HG02642 (cell line): ENCODE results near the gene FOXP1.

Source experiments
- ATAC-seq: cut with Tn5 transposase; IDR thresholded peaks from one replicate; pipeline ENCODE4 v1.9.1; 2021; ENCODE audit warnings: mild to moderate bottlenecking; ENCODE audit not compliant: unreplicated experiment, poor library complexity

Gene FOXP1

GRCh38 chr3:71255498-71255897, 328.0 kb downstream of the FOXP1 start:
- ATAC-seq = no peak

- ATAC-seq = no peak
Measured at GRCh38 chr3:71254281-71255057, 329.1 kb downstream of the FOXP1 start.

GRCh38 chr3:71253169-71253568, 330.4 kb downstream of the FOXP1 start:
- no peak for ATAC-seq

- no peak for ATAC-seq
Measured at GRCh38 chr3:71252466-71252865, 331.1 kb downstream of the FOXP1 start.

GRCh38 chr3:71251156-71251775, 332.3 kb downstream of the FOXP1 start:
- ATAC-seq = no peak

GRCh38 chr3:71250026-71250425, 333.5 kb downstream of the FOXP1 start:
- ATAC-seq = no peak

- no peak for ATAC-seq
Measured at GRCh38 chr3:71247958-71248335, 335.6 kb downstream of the FOXP1 start.

GRCh38 chr3:71247221-71247957, 336.1 kb downstream of the FOXP1 start:
- ATAC-seq = peak; percentile 57

GRCh38 chr3:71245971-71246880, 337.3 kb downstream of the FOXP1 start:
- ATAC-seq = no peak

GRCh38 chr3:71244826-71245488, 338.6 kb downstream of the FOXP1 start:
- no peak for ATAC-seq

GRCh38 chr3:71244153-71244825, 339.2 kb downstream of the FOXP1 start:
- ATAC-seq = no peak

- ATAC-seq = no peak
Measured at GRCh38 chr3:71243229-71243628, 340.3 kb downstream of the FOXP1 start.

GRCh38 chr3:71241981-71242560, 341.5 kb downstream of the FOXP1 start:
- no peak for ATAC-seq

- no peak for ATAC-seq
Measured at GRCh38 chr3:71241246-71241901, 342.2 kb downstream of the FOXP1 start.

- no peak for ATAC-seq
Measured at GRCh38 chr3:71240034-71240433, 343.5 kb downstream of the FOXP1 start.

- ATAC-seq = no peak
Measured at GRCh38 chr3:71238355-71238757, 345.2 kb downstream of the FOXP1 start.

GRCh38 chr3:71237672-71238071, 345.9 kb downstream of the FOXP1 start:
- no peak for ATAC-seq

GRCh38 chr3:71235846-71236245, 347.7 kb downstream of the FOXP1 start:
- no peak for ATAC-seq
